GM19467 (cell line): ENCODE measurements around the gene TCEAL3.
"Not testable (repeated sequence)": the region's sequence is repeated elsewhere in the genome, so short reads cannot be mapped to it uniquely, and the experiment has no call there.

Experiments used
- ATAC-seq: cut with Tn5 transposase; IDR thresholded peaks from one replicate; pipeline ENCODE4 v1.9.1; 2021; ENCODE audit warnings: mild to moderate bottlenecking, moderate library complexity; ENCODE audit not compliant: unreplicated experiment

The TCEAL3 gene, protein sequence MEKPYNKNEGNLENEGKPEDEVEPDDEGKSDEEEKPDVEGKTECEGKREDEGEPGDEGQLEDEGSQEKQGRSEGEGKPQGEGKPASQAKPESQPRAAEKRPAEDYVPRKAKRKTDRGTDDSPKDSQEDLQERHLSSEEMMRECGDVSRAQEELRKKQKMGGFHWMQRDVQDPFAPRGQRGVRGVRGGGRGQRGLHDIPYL

DNA sequence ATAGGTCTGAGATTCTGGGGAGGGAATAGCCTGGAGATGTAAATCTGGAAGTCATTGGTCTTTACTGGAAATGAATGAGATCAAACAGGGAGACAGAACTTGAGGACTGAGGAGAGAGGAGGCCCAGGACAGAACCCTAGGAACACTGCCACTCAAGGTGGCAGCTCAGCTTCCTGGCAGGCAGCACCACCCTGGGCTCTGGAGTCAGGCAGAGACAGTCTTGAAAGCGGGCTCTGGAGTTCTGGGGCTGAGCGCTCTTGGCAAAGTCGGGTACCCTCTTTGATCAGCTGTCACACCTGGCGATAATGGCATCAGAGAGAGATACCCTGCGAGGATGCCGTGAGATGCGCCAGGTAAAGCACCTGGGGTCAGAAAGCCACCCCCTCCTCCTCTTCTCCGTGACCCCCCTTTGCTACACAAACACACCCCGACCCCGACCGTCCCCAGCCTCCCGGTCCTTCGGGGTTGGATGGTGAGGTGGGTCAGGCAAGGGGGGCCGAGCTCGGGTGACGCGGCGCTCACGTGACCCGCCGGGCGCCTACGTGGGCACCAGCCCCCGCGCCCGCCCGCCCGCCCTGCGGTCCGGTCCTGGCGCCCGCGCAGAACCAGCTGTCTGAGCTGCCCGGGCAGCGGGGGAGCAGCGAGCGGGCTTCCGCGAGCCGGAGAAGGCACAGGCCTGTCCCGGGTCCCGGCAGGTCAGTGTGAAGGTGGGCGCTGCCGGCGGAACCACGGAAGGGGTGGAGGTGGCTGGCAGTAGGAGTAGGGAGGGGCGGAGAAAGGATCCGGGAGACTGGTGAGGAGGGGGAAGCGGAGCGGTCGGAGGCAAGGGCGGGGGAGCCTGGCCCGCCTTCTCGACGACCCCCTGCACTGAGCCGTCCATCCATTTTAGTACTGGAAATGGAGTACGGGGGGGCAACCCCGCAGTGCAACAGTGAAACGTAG is at the start of gene TCEAL3:
Gene TCEAL3, plus strand, starts transcription at position 600 of the 942 bp plus-strand sequence. CDS start 1,102 bp downstream, outside the sequence.
- ATAC-seq: no peak

DNA sequence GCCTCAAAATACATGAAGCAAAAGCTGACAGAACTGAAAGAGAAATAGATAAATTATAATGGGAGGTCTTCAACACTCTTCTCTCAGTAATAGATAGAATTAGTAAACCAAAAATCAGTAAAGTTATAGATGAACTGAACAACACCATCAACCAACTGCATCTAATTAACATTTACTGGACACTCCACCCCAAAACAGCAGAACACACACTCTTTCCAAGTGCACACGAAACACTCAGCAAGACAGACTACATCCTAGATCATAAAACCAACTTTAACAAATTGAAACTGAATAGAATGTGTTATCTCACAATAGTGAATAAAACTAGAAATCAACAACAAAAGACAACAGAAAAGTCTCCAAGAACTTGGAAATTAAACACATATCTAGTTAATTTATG is 47.5 kb upstream of the TCEAL3 start:
- ATAC-seq: no peak

DNA sequence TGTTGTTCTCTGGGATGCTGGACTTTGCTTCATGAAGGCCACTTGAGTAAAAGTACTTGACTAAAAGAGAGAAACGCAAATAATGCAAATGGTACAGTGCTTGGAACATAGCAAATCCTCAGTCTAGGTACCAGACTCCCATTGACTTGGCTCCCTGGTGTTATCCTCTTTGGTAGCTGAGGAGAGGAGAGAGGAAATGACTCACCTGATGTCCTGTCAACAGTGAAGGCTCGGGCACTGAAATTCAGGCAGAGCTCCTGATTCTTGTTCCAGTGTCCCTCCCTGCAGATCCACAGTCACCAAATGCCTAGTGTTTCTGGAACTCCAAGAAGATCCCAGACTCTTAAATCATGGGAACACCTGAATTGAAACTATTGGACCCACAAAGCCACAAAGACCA is 45.0 kb upstream of the TCEAL3 start:
- no peak for ATAC-seq

DNA sequence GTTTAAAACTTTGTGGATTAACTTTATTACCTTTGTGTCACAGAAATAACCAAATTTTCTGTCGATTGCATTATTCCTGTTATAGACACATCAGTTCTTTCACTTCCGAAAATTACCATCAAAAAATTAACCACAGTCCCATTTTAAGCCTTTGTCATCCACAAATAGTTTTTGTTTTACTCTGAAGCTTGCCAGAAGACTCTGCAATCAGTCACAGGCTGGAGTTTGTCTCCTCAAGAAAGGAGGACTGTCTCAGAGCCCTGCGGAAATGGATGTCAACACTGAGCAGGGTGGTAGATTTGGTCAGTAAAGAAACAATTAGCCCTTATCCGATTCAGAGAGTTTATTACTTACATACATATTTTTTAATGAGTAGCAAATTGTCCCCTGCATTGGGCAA is 42.6 kb upstream of the TCEAL3 start:
- ATAC-seq: no peak

DNA sequence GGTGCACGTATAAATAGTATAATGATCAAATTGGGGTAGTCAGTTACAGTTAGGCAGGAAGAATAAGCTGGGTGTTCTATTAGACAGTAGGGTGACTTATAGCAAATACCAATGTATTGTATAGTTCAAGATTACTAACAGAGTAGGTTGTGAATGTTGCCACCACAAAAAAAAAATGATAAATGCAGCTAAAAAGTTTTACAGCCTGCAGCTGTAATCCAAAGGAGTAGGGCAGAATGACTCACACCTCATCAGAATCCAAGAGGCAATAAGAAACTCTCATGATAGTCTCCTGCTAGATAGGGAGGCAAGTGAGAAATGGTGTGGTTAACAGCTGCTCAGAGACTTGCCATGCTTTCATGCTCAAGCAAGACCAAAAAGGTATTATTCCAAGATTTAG is 42.0 kb upstream of the TCEAL3 start:
- no peak for ATAC-seq

DNA sequence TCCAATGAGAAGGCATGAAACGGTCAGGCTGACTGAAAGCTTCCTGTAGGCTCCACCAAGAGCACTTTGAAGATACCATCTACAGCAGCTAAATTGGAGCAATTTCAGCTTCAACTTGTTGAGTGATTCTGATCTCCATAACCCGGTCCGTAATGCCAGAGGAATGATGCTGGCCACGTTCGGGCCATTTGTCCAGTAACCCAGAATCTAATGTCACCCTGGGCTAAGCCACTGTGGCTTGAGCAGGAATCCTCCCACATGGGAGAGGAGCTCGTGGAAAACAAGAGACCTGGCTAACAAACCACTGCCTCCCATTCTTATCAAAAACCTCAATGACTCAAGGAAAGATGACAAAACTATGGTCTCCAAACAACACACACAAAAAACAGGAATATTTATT is 36.6 kb upstream of the TCEAL3 start:
- ATAC-seq: no peak

DNA sequence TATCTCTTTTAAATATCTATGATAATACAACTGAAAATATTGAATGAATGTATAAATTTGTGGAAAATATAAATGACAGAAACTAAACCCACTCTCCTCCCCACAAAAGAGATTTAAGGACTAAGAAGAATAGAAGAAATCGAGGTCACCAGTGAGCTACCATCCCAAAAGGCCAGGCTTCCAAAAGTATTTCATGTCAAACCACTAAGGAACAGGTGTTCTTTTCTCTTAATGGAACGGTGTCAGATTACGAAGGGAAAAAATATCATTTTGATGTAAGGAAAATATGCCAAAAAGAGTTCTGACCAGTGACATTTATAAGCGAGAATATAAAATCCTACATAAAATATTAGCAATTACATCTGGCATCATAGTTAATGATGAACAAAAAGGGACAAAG is 36.0 kb upstream of the TCEAL3 start:
- no peak for ATAC-seq

DNA sequence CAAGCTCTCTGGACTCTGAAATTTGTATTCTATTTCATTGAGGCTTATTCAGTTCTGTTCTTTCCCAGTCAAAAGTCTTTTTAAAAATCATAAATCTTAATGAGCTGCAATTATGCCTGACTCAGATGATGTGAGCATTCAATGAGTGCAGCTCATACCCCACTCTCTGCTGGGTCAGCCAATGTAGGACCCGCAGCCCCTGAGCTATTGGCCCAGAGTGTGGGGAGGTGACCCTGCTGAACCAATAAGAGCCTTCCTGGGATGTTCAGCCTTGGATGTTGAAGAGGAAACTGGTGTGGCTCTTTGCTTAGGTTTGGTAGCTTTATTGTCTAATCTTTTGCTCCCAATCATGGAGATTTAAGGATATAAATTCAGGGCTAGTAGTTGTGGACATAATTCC is 34.6 kb upstream of the TCEAL3 start:
- ATAC-seq: no peak

DNA sequence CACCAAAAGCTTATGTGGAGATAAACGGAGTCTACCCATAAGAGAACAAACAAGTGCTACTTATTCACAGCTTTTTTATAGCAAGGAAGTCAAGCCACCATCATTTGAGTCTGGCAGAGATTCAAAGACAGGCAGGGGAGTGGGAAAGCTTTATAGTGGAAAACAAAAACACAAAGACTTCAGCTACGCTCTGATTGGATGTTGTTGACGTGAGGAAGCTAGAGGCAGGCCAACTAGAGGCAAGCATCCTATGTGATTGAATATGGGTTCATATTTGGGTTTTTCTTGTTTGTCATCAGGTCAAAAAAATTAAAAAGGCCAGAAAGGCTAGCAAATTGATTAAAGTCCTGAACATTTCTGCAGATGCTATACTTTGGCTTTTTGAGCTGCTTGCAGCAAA is 23.2 kb upstream of the TCEAL3 start:
- ATAC-seq: no peak

DNA sequence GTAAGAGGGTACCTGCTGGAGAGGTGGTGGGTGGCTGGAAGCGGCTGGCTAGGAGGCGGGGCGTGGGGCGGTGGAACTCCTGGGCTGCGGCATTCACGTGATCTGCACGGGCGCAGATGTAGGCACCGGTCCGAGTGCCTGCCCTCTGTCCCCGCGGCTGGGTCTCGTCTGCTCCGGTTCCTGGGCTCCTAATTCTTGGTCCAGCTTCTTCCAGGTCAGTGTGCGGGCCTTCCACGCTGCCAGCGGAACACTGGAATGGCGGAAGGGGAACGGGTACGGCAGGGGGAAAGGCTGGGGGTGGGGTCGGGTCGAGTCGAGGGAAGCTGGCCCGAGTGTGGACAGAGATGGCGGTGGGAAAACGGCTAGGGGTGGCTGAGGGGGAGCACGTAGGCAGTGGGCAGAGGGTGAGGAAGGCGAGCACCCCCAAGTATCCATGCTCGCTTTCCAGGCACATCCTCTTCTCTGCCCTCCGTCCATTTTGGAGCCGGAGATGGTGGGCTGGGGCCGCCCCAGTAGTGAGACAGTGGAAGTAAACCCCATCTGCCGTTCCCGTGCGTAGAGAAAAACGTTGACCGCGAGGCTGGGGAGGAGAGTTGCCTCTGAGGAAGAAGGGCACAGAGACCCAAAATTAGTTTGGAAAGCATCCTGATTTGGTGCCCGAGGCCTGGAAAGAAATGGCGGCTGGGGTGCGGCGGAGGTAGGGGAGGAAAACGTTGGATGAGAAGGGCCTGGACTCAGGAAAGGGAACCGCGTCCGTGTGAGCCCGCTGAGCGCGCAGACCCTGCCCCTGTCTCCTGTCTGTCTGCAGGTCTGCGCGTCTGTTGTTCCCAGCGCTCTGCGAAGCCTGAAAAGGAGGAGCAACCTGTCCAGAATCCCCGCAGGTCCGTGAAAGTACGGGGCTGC is 22.1 kb upstream of the TCEAL3 start, which contains the start of gene TCEAL4:
Gene TCEAL4, plus strand, starts transcription at position 105 of the 903 bp plus-strand sequence. CDS start 1,161 bp downstream, outside the sequence.
- peak; percentile 76 for ATAC-seq

DNA sequence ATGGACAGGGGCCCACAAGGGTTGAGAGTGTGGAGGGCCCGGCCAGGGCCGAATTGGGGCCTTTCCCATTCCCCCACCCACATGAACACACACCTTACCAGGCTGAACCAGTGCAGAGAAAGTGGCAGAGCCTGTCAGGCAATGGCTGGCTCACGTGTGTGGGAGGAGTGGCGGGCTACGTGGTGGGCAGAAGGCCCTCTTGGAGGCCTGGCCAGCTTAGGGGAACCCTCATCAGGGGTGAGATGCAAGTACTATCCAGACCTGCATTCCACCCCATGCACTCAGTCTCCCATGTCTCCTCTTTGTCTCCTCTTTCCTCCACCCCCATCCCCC is 21.5 kb upstream of the TCEAL3 start:
- peak; percentile 23 for ATAC-seq

DNA sequence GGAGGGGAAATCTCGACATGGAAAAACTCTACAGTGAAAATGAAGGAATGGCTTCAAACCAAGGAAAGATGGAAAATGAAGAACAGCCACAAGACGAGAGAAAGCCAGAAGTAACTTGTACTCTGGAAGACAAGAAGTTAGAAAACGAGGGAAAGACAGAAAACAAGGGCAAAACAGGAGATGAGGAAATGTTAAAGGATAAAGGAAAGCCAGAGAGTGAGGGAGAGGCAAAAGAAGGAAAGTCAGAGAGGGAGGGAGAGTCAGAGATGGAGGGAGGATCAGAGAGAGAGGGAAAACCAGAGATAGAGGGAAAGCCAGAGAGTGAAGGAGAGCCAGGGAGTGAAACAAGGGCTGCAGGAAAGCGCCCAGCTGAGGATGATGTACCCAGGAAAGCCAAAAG is 21.1 kb upstream of the TCEAL3 start:
- ATAC-seq: no peak

DNA sequence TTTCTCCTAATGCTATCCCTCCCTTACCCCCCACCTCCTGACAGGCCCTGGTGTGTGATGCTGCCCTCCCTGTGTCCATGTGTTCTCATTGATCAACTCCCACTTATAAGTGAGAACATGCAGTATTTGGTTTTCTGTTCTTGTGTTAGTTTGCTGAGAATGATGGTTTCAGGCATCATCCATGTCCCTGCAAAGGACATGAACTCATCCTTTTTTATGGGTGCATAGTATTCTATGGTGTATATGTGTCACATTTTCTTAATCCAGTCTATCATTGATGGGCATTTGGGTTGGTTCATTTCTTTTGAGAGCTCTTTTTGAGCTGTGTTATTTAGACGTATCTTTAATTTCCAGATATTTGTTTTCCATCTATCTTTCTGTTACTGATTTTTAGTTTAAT is 15.5 kb upstream of the TCEAL3 start:
- not testable (repeated sequence) for ATAC-seq

DNA sequence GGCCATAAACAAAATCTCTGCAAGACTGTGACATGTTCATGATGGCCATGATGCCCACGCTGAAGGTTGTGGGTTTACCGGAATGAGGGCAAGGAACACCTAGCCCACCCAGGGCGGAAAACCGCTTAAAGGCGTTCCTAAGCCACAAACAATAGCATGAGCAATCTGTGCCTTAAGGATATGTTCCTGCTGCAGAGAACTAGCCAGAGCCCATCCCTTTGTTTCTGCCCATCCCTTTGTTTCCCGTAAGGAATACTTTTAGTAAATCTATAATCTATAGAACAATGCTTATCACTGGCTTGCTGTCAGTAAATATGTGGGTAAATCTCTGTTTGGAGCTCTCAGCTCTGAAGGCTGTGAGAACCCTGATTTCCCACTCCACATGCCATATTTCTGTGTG is 12.6 kb upstream of the TCEAL3 start:
- ATAC-seq: not testable (repeated sequence)

DNA sequence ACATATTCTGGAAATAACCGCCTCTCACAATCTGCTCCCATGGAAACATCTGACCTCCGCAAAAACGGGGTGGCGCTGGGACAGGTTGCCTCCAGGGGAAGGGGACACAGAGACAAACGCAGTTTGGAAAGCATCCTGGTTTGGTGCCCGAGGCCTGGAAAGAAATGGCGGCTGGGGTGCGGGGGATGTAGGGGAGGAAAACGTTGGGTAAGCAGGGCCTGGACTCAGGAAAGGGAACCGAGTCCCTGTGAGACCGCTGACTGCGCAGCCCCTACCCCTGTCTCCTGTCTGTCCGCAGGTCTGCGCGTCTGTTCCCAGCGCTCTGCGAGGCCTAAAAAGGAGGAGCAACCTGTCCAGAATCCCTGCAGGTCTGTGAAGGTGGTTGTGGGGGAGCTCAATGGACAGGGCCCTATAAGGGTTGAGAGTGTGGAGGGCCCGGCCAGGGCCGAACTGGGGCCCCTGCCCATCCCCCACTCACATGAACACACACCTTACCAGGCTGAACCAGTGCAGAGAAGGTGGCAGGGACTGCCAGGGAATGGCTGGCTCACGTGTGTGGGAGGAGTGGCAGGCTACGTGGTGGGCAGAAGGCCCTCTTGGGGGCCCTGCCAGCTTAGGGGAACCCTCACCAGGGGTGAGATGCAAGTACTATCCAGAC is 672 bp downstream of the TCEAL3 start:
- ATAC-seq: no peak

DNA sequence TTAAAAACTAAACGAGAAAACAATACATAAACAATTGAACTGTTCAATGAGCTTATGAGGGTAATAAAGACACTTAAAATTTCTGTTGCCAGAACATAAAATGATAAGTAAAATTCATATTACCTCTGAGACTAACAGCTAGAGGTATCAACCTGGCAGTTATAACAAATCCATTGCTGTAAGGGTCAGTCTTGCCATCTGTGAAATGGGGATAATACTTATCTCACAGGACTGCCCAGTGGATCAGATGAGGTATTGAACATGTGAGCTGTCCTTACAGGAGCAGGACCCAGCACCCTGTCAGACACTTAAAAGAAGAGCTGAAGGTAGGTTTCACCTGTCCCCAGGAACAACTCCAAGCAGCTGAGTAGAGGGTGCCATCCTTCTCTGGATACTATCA is 2.5 kb downstream of the TCEAL3 start:
- no peak for ATAC-seq

DNA sequence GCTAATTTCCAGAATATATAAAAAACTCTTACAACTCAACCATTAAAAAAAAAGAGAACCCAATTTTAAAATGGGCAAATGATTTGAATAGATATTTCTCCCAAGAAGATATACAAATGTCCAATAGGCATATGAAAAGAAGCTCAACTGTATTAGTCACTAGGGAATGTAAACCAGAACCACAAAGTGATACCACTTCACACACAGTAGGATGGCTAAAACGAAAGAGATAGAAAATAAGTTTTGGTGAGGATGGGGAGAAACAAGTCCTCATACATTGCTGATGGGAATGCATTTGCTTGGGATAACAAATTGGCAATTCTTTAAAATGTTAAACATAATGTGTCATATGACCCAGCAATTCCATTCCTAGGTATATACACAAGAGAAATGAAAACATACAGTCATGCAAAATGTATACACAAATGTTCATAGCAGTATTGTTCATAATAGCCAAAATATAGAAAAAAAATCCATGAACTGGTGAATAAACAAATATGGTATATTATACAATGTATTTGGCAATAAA is 5.7 kb downstream of the TCEAL3 start:
- no peak for ATAC-seq

DNA sequence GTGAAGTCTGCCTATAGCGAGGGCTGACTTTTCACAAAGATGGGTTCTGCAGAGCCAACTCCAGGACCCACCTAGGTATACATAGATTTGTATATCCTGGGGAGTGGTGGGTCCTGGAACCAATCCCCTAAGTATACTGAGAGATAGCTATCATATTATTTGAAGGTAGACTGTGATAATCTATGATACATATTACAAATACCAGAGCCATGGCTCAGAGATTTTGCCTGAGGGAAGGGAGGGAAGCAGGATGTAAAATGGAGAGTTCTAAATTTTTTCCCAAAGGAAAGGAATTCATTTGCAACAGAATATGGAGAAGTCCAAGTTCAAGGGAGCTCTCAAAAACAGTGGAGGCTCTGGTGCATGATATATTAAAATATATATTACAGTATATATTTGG is 7.2 kb downstream of the TCEAL3 start:
- ATAC-seq: no peak

DNA sequence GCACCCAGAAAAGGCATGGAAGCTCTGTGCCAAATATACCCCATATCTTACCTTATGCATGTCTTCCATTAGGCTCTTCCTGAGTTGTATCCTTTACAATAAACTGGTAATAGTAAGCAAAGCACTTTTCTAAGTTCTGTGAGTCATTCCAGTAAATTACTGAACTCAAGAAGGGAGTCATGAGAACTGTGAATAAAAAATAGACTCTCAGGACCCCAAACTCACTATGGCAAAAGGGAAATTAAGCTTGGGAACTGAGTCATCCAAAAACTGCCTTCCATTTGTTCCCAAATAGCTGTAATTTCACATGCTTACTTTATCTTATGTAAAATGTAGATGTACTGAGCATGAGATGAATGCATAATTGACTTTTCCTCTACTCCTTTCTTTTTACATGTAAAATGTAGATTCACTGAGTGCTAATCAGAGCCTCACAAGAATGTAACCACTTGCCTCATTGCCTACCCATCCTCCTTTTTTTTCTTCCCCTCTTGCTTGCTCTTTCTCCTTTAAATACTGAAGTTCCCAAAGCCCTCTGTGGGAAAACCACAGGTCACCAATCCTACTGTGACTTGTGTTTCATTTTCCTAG is 8.1 kb downstream of the TCEAL3 start:
- no peak for ATAC-seq

DNA sequence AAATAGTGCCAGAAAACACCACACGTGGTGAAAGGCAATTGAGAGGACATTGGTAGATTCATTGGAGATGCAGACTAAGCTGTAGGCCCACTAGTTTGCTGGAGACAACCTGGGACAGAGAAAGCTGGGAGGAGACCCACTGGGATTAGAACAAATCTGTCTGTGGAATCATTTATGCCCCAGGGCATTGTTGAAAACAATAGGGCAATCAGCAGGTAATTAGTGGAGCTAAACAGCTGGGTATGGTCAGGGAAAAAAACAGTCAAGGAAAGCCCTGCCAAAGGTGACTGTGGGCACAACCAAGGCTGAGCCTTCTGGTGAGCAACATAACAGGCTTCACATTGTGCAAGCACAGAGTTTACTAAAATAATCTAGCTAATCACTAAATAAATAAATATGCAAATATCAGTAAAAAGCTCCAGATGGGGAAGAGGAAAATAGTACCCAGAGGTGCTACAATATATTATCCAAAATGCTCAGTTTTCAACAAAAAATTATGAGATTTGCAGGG is 9.0 kb downstream of the TCEAL3 start:
- no peak for ATAC-seq
